HG03097 (cell line): ENCODE results near the gene RPS6KA4.

Source experiments
- ATAC-seq: cut with Tn5 transposase; IDR thresholded peaks from one replicate; pipeline ENCODE4 v1.9.1; 2021; ENCODE audit not compliant: unreplicated experiment, low FRiP score

Gene RPS6KA4

GRCh38 chr11:64324692-64325469 is 34.1 kb upstream of the RPS6KA4 start:
- no peak for ATAC-seq

- no peak for ATAC-seq
Observed at GRCh38 chr11:64327375-64327774, 31.6 kb upstream of the RPS6KA4 start.

DNA sequence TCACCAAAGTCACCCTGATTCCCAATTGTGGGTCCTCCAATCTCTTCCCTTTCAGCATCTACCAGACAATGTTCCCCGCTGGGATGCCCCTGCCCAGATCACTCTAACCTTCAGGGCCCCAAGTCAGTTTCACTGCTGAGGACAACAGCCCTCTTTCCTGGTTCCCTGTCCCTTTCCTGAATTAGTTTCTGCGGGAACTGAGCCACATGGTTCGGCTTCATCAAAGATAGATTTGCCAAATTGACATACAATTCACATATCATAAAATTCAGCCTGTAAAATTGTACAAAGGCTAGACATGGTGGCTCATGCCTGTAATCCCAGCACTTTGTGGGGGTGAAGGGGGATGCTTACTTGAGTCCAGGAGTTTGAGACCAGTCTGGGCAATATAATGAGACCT is 31.0 kb upstream of the RPS6KA4 start:
- no peak for ATAC-seq

GRCh38 chr11:64330888-64331287 is 28.1 kb upstream of the RPS6KA4 start:
- ATAC-seq: no peak

- ATAC-seq: peak; percentile 46
Observed at GRCh38 chr11:64331569-64332371, 27.2 kb upstream of the RPS6KA4 start.

- ATAC-seq: no peak
Observed at GRCh38 chr11:64333556-64333955, 25.4 kb upstream of the RPS6KA4 start.

- peak; percentile 58 for ATAC-seq
Observed at GRCh38 chr11:64334764-64335735, 23.9 kb upstream of the RPS6KA4 start.

- ATAC-seq: no peak
Observed at GRCh38 chr11:64337538-64338249, 21.3 kb upstream of the RPS6KA4 start.

DNA sequence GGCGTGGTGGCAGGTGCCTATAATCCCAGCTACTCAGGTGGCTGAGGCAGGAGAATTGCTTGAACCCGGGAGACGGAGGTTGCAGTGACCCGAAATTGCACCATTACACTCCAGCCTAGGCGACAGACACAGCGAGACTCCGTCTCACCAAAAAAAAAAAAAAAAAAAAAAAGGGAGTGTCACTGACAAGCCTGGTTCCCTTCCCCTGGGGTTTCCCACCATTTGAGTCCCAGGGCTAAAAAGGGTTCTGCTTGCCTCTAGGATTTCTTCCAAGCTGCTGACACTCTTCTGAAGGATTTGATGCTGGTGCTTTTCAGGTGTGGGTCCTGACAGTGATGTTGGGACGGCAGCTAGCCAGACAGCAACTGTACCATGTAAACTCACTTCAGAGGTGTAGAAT is 20.2 kb upstream of the RPS6KA4 start:
- ATAC-seq: no peak

- no peak for ATAC-seq
Observed at GRCh38 chr11:64339286-64339685, 19.7 kb upstream of the RPS6KA4 start.

DNA sequence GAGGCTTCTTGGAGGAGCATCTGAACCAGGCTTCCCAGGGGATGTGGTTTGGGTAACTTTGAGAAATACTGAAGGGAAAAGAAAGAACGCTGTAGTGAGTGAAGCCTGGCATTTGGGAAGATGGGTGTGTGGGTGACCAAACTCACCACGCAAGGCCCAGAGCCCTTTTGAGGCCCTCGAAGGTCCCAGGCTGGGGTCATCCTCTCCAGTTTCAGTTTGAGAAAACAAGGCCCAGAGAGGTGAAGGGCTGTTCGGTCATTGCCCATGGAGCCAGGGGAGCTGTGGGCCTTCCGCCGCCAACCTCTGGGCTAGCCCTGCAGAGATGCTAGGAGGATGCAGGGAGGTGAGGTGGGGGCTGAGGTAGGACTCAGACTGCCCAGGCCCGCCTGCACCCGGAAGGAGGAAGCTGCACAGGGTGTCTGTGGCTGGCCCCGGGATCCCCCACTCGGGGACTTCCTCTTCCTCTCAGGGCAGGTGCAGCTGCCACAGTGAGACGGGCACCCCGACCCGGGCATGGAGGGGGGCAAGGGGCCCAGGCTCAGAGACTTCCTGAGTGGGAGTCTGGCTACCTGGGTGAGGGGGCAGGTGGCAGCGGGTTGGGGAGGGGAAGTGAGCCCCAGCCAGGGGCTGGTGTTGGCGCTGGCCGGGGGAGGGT is 19.1 kb upstream of the RPS6KA4 start, which contains the start of gene CCDC88B:
TSS of gene CCDC88B (plus strand) at position 451 of the 655 bp plus-strand sequence. CDS start at position 514, 63 bp downstream.
- no peak for ATAC-seq

DNA sequence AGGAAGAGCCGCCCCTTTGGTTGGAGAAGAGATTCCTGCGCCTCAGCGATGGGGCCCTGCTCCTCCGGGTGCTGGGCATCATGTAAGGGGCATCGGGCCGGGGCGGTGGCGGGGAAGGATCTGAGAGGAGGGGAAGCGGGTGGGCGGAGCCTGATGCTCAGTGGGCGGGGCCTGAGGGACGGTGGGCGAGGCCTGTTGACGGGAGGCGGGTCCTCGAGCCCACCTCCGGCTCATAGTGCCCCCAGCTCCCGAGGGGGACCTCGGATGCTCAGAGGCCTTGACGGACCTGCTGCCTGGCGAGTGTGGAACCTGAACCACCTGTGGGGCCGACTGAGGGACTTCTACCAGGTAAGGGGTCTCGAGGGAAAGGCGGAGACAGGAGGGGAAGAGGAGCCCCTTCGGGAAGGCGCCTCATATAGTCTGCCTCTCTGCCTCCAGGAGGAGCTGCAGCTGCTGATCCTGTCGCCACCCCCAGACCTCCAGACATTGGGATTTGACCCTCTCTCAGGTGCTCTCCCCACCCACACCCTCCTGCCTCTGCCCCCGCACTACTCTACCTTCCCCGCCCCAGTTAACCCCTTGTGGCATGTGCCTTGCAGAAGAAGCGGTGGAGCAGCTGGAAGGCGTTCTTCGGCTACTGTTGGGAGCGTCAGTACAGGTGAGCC is 18.2 kb upstream of the RPS6KA4 start:
- ATAC-seq: peak; percentile 31

GRCh38 chr11:64341429-64341828 is 17.5 kb upstream of the RPS6KA4 start:
- ATAC-seq: no peak

GRCh38 chr11:64341851-64342791 is 16.8 kb upstream of the RPS6KA4 start:
- ATAC-seq: no peak

DNA sequence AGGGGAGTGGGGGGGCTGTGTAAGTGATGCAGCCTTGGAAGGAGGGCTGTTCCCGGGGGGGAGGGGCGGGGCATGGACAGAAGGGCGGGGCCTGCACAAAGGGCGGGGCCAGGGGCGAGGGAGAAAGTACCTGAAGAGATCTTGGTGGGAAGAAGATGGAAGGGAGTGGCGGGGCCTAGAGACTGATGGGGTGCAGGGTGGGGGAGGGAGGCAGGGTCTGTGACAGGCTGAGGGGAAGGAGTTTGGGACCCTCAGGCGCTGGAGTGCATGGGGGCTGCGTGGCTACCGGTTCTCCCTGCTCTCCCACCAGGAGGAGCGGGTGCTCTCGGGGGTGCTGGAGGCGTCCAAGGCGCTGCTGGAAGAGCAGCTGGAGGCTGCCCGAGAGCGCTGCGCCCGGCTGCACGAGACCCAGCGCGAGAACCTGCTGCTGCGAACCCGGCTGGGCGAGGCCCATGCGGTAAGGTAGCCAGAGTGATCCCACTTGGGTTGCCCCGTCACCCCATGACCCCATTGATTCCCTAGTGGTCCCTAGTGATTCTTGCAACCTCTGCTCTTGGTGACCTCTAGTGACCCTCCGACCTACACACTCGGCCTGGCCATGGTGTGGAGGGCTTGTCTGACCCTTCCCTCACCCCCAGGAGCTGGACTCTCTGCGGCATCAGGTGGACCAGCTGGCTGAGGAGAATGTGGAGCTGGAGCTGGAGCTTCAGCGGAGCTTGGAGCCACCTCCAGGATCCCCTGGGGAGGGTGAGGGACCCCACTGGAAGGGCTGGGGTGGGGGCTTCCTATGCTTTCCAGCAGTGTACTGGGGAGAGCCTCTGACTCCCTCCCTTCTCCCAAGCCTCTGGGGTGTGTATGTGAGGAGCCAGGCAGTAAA is 15.9 kb upstream of the RPS6KA4 start:
- ATAC-seq: no peak

DNA sequence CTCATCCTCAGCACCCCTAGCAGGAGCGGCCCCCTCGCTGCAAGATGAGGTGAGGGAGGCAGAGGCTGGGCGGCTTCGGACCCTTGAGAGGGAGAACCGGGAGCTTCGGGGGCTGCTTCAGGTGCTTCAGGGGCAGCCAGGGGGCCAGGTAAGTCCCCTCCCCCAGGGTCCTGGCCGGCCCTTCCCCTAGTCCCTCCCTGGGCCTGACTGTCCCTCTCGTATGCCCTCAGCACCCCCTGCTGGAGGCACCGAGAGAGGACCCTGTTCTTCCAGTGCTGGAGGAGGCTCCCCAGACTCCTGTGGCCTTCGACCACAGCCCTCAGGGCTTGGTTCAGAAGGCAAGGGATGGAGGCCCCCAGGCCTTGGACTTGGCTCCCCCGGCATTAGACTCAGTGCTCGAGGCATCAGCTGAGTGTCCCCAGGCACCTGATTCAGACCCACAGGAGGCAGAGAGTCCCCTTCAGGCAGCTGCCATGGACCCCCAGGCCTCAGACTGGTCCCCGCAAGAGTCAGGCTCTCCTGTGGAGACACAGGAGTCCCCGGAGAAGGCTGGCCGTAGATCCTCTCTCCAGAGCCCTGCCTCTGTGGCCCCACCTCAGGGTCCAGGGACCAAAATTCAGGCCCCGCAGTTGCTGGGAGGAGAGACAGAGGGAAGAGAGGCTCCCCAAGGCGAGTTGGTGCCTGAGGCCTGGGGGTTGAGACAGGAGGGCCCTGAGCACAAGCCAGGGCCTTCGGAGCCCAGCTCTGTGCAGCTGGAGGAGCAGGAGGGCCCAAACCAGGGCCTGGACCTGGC is 15.0 kb upstream of the RPS6KA4 start:
- no peak for ATAC-seq
